ENCODE data around the gene IL1R1. TPM values are rescaled to one million over a fixed set of nuclear protein-coding genes. Genes with fewer than 3 reads are reported as not detected.
A peak's percentile ranks its signal among the peaks of the same experiment; 100 is the strongest.
"Not testable (repeated sequence)": the region's sequence is repeated elsewhere in the genome, so short reads cannot be mapped to it uniquely, and the experiment has no call there.

The IL1R1 gene
- total and polyA plus RNA-seq, 4 experiments from 2014 or later: 0.86 to 2.6 (median 1.1) TPM

GRCh38 chr2:102100371-102101096 is 42.0 kb upstream of the IL1R1 start:
- H3K9me3 ChIP-seq (ENCODE audit: control insufficient read depth in 1 of 2, low read length in 2 of 2): no peaks in the 10 kb centered on the region
- Mint-ChIP-seq H3K27ac (no peak overlapping the region), H3K4me1 (peaks cover 11 to 15% (median 11%) of the 10 kb centered on the region in 4 donors), H3K4me3 (no peak overlapping the region), H3K9me3 (no peaks in the 10 kb centered on the region), H3K27me3 (peaks cover 0 to 3% of the 10 kb centered on the region in 2 donors), H3K36me3 (no peaks in the 10 kb centered on the region)
- DNase-seq: no peak
- H3K4me3 ChIP-seq (ENCODE audit: low read length in 2 of 2): no peak overlapping the region
- H3K27me3 ChIP-seq (ENCODE audit: insufficient read depth, low read length): no peaks in the 10 kb centered on the region
- POLR2A ChIA-PET (ENCODE audit: partially characterized antibody): no interaction called here
- intact Hi-C loops (cut with micrococcal nuclease): no loop called here
- H3K36me3 ChIP-seq (ENCODE audit: insufficient read depth, low read length): no peaks in the 10 kb centered on the region
- CTCF ChIA-PET (ENCODE audit: partially characterized antibody): interaction anchor here (1.3 kb wide), 1 partner anchor 19 kb away, joined by 3 read pairs; no protein-coding TSS in a partner anchor
- no peak overlapping the region for H3K27ac ChIP-seq (ENCODE audit: low read depth, low read length)
- peaks cover 10% of the 10 kb centered on the region for H3K4me1 ChIP-seq (ENCODE audit: insufficient read depth, low read length)

GRCh38 chr2:102101097-102101848 is 41.3 kb upstream of the IL1R1 start:
- no peak overlapping the region for H3K4me3 ChIP-seq (ENCODE audit: low read length in 2 of 2)
- intact Hi-C loops (cut with micrococcal nuclease): no loop called here
- no peaks in the 10 kb centered on the region for H3K27me3 ChIP-seq (ENCODE audit: insufficient read depth, low read length)
- no peak overlapping the region for H3K4me3 Mint-ChIP-seq
- no peak for DNase-seq
- H3K36me3 Mint-ChIP-seq: no peaks in the 10 kb centered on the region
- CTCF ChIA-PET (ENCODE audit: partially characterized antibody): interaction anchor here (1.3 kb wide), 1 partner anchor 20 kb away, joined by 3 read pairs; no protein-coding TSS in a partner anchor
- no peak overlapping the region for H3K27ac ChIP-seq (ENCODE audit: low read depth, low read length)
- no peaks in the 10 kb centered on the region for H3K9me3 ChIP-seq (ENCODE audit: control insufficient read depth in 1 of 2, low read length in 2 of 2)
- peaks cover 0 to 3% of the 10 kb centered on the region in 2 donors for H3K27me3 Mint-ChIP-seq
- peaks cover 0 to 2% (median 0%) of the 10 kb centered on the region in 8 donors for H3K9me3 Mint-ChIP-seq
- peaks cover 10% of the 10 kb centered on the region for H3K4me1 ChIP-seq (ENCODE audit: insufficient read depth, low read length)
- POLR2A ChIA-PET (ENCODE audit: partially characterized antibody): no interaction called here
- peaks cover 11 to 15% (median 13%) of the 10 kb centered on the region in 4 donors for H3K4me1 Mint-ChIP-seq
- no peaks in the 10 kb centered on the region for H3K36me3 ChIP-seq (ENCODE audit: insufficient read depth, low read length)
- H3K27ac Mint-ChIP-seq: peak overlapping the region in 1 of 7 donors; percentile 30

- Mint-ChIP-seq H3K36me3 (no peaks in the 10 kb centered on the region), H3K27me3 (peaks cover 0 to 3% of the 10 kb centered on the region in 2 donors), H3K4me1 (peaks cover 11 to 17% (median 13%) of the 10 kb centered on the region in 4 donors), H3K4me3 (no peak overlapping the region), H3K9me3 (peaks cover 0 to 2% (median 0%) of the 10 kb centered on the region in 8 donors), H3K27ac (peak overlapping the region in 1 of 7 donors; percentile 30)
- Histone ChIP-seq H3K27me3 (ENCODE audit: insufficient read depth, low read length) (no peaks in the 10 kb centered on the region), H3K4me1 (ENCODE audit: insufficient read depth, low read length) (peaks cover 10% of the 10 kb centered on the region), H3K27ac (ENCODE audit: low read depth, low read length) (no peak overlapping the region), H3K9me3 (ENCODE audit: control insufficient read depth in 1 of 2, low read length in 2 of 2) (no peaks in the 10 kb centered on the region), H3K36me3 (ENCODE audit: insufficient read depth, low read length) (no peaks in the 10 kb centered on the region), H3K4me3 (ENCODE audit: low read length in 2 of 2) (no peak overlapping the region)
- ChIA-PET CTCF (ENCODE audit: partially characterized antibody) (no interaction called here), POLR2A (ENCODE audit: partially characterized antibody) (no interaction called here)
- intact Hi-C loops (cut with micrococcal nuclease): no loop called here
- no peak for DNase-seq
Measured at GRCh38 chr2:102101849-102102635, 40.5 kb upstream of the IL1R1 start.

GRCh38 chr2:102102636-102102948 is 40.0 kb upstream of the IL1R1 start:
- H3K27ac Mint-ChIP-seq; DNase-seq; H3K27ac ChIP-seq (ENCODE audit: low read depth, low read length); POLR2A ChIA-PET (ENCODE audit: partially characterized antibody); H3K4me3 ChIP-seq (ENCODE audit: low read length in 2 of 2); intact Hi-C loops (cut with micrococcal nuclease); H3K36me3 ChIP-seq (ENCODE audit: insufficient read depth, low read length); H3K4me1 ChIP-seq (ENCODE audit: insufficient read depth, low read length); H3K9me3 Mint-ChIP-seq; H3K36me3 Mint-ChIP-seq; H3K9me3 ChIP-seq (ENCODE audit: control insufficient read depth in 1 of 2, low read length in 2 of 2); H3K27me3 Mint-ChIP-seq; H3K27me3 ChIP-seq (ENCODE audit: insufficient read depth, low read length); CTCF ChIA-PET (ENCODE audit: partially characterized antibody); H3K4me3 Mint-ChIP-seq: not testable (repeated sequence)
- H3K4me1 Mint-ChIP-seq: peaks cover 11 to 17% (median 13%) of the 10 kb centered on the region in 4 donors

- H3K36me3 Mint-ChIP-seq: no peaks in the 10 kb centered on the region
- Histone ChIP-seq H3K27me3 (ENCODE audit: insufficient read depth, low read length) (no peaks in the 10 kb centered on the region), H3K4me1 (ENCODE audit: insufficient read depth, low read length) (peaks cover 10% of the 10 kb centered on the region), H3K9me3 (ENCODE audit: control insufficient read depth in 1 of 2, low read length in 2 of 2) (no peaks in the 10 kb centered on the region), H3K36me3 (ENCODE audit: insufficient read depth, low read length) (no peaks in the 10 kb centered on the region), H3K4me3 (ENCODE audit: low read length in 2 of 2) (no peak overlapping the region), H3K27ac (ENCODE audit: low read depth, low read length) (no peak overlapping the region)
- intact Hi-C loops (cut with micrococcal nuclease): no loop called here
- peaks cover 12 to 17% (median 14%) of the 10 kb centered on the region in 4 donors for H3K4me1 Mint-ChIP-seq
- CTCF ChIA-PET (ENCODE audit: partially characterized antibody): interaction anchor here (0.8 to 1.2 kb wide), 2 partner anchors 83 to 97 kb away, joined by 3 read pairs; no protein-coding TSS in a partner anchor
- peaks cover 0 to 3% of the 10 kb centered on the region in 2 donors for H3K27me3 Mint-ChIP-seq
- DNase-seq: no peak
- no peak overlapping the region for H3K27ac Mint-ChIP-seq
- peaks cover 0 to 2% (median 0%) of the 10 kb centered on the region in 8 donors for H3K9me3 Mint-ChIP-seq
- POLR2A ChIA-PET (ENCODE audit: partially characterized antibody): no interaction called here
- peak overlapping the region in 5 of 8 donors; percentile 11 to 50 (median 27) for H3K4me3 Mint-ChIP-seq
Measured at GRCh38 chr2:102103284-102103683, 39.3 kb upstream of the IL1R1 start.

GRCh38 chr2:102103992-102104871 is 38.3 kb upstream of the IL1R1 start:
- peaks cover 12 to 17% (median 14%) of the 10 kb centered on the region in 4 donors for H3K4me1 Mint-ChIP-seq
- Histone ChIP-seq H3K27me3 (ENCODE audit: insufficient read depth, low read length) (no peaks in the 10 kb centered on the region), H3K27ac (ENCODE audit: low read depth, low read length) (no peak overlapping the region), H3K4me1 (ENCODE audit: insufficient read depth, low read length) (peaks cover 10% of the 10 kb centered on the region), H3K9me3 (ENCODE audit: control insufficient read depth in 1 of 2, low read length in 2 of 2) (no peaks in the 10 kb centered on the region), H3K4me3 (ENCODE audit: low read length in 2 of 2) (peak overlapping the region; percentile 3 to 34), H3K36me3 (ENCODE audit: insufficient read depth, low read length) (no peaks in the 10 kb centered on the region)
- intact Hi-C loops (cut with micrococcal nuclease): no loop called here
- peaks cover 0 to 3% of the 10 kb centered on the region in 2 donors for H3K27me3 Mint-ChIP-seq
- peak overlapping the region in 6 of 7 donors; percentile 1 to 91 (median 80) for H3K27ac Mint-ChIP-seq
- H3K9me3 Mint-ChIP-seq: peaks cover 0 to 2% (median 0%) of the 10 kb centered on the region in 8 donors
- H3K4me3 Mint-ChIP-seq: peak overlapping the region; percentile 81 to 93 (median 86)
- POLR2A ChIA-PET (ENCODE audit: partially characterized antibody): interaction anchor here (0.6 to 1.6 kb wide), 2 partner anchors 21 to 35 kb away, joined by 3 to 6 read pairs; no protein-coding TSS in a partner anchor
- H3K36me3 Mint-ChIP-seq: no peaks in the 10 kb centered on the region
- peak in 4 of 5 donors; percentile 7 to 42 (median 23) for DNase-seq
- CTCF ChIA-PET (ENCODE audit: partially characterized antibody): interaction anchor here (0.8 to 1.2 kb wide), 2 partner anchors 84 to 98 kb away, joined by 3 read pairs; no protein-coding TSS in a partner anchor

Measured in CD4-positive, alpha-beta memory T cell (primary cell).